ENCODE results near the gene SRSF8.
A peak's percentile ranks its signal among the peaks of the same experiment; 100 is the strongest.

Gene SRSF8

GRCh38 chr11:95076416-95076815 lies 9.7 kb downstream of the SRSF8 start:
- TF ChIP-seq RAD21 (IDR thresholded peaks at IDR 0.05; ENCODE audit: low read depth) (no peak), FOXM1 (IDR thresholded peaks at IDR 0.05; ENCODE audit: borderline replicate concordance, low read depth) (peak; percentile 82; the same call in 1 of the 2 replicates), TCF12 (IDR thresholded peaks at IDR 0.05; ENCODE audit: low read depth) (peak; percentile 38; the same call in 1 of the 2 replicates), NFIC (IDR thresholded peaks at IDR 0.05) (peak; percentile 62; the same call in 1 of the 2 replicates), CEBPB (IDR thresholded peaks at IDR 0.05) (peak; percentile 99)

- no peak for TF ChIP-seq EP300 (IDR thresholded peaks at IDR 0.05; ENCODE audit: borderline replicate concordance)
- TF ChIP-seq ZBTB7A (IDR thresholded peaks at IDR 0.05; ENCODE audit: low read depth) = no peak
- no peak for TF ChIP-seq TAF1 (IDR thresholded peaks at IDR 0.05; ENCODE audit: low read depth)
- TF ChIP-seq USF1 (IDR thresholded peaks at IDR 0.05) = no peak
- TF ChIP-seq TEAD4 (IDR thresholded peaks at IDR 0.05) = no peak
- no peak for TF ChIP-seq CREB1 (IDR thresholded peaks at IDR 0.05; ENCODE audit: low read depth)
- TF ChIP-seq REST (IDR thresholded peaks at IDR 0.05; ENCODE audit: low read depth) = no peak
- TF ChIP-seq FOXM1 (IDR thresholded peaks at IDR 0.05; ENCODE audit: borderline replicate concordance, low read depth) = no peak
- no peak for TF ChIP-seq EGR1 (IDR thresholded peaks at IDR 0.05)
- no peak for TF ChIP-seq NFIC (IDR thresholded peaks at IDR 0.05)
- TF ChIP-seq CEBPB (IDR thresholded peaks at IDR 0.05) = no peak
- TF ChIP-seq YY1 (IDR thresholded peaks at IDR 0.05; ENCODE audit: low read depth) = no peak
- no peak for TF ChIP-seq RAD21 (IDR thresholded peaks at IDR 0.05; ENCODE audit: low read depth)
- TF ChIP-seq MAX (IDR thresholded peaks at IDR 0.05) = no peak
Measured at GRCh38 chr11:95076981-95077380, 10.3 kb downstream of the SRSF8 start.

- TF ChIP-seq EGR1 (IDR thresholded peaks at IDR 0.05) = no peak
- TF ChIP-seq NFIC (IDR thresholded peaks at IDR 0.05) = no peak
- TF ChIP-seq USF1 (IDR thresholded peaks at IDR 0.05) = no peak
- no peak for TF ChIP-seq CREB1 (IDR thresholded peaks at IDR 0.05; ENCODE audit: low read depth)
- no peak for TF ChIP-seq ZBTB7A (IDR thresholded peaks at IDR 0.05; ENCODE audit: low read depth)
- TF ChIP-seq TCF12 (IDR thresholded peaks at IDR 0.05; ENCODE audit: low read depth) = no peak
- TF ChIP-seq REST (IDR thresholded peaks at IDR 0.05; ENCODE audit: low read depth) = no peak
- TF ChIP-seq TAF1 (IDR thresholded peaks at IDR 0.05; ENCODE audit: low read depth) = no peak
- TF ChIP-seq MAX (IDR thresholded peaks at IDR 0.05) = no peak
- TF ChIP-seq EP300 (IDR thresholded peaks at IDR 0.05; ENCODE audit: borderline replicate concordance) = no peak
- no peak for TF ChIP-seq TEAD4 (IDR thresholded peaks at IDR 0.05)
Measured at GRCh38 chr11:95078526-95078925, 11.8 kb downstream of the SRSF8 start.

GRCh38 chr11:95081010-95081409 lies 14.3 kb downstream of the SRSF8 start:
- TF ChIP-seq REST (IDR thresholded peaks at IDR 0.05; ENCODE audit: low read depth) (no peak), NFIC (IDR thresholded peaks at IDR 0.05) (no peak), FOXM1 (IDR thresholded peaks at IDR 0.05; ENCODE audit: borderline replicate concordance, low read depth) (no peak), EGR1 (IDR thresholded peaks at IDR 0.05) (no peak), TCF12 (IDR thresholded peaks at IDR 0.05; ENCODE audit: low read depth) (no peak), MAX (IDR thresholded peaks at IDR 0.05) (no peak), USF1 (IDR thresholded peaks at IDR 0.05) (no peak), ZBTB7A (IDR thresholded peaks at IDR 0.05; ENCODE audit: low read depth) (no peak), TAF1 (IDR thresholded peaks at IDR 0.05; ENCODE audit: low read depth) (no peak), CREB1 (IDR thresholded peaks at IDR 0.05; ENCODE audit: low read depth) (no peak), EP300 (IDR thresholded peaks at IDR 0.05; ENCODE audit: borderline replicate concordance) (no peak), YY1 (IDR thresholded peaks at IDR 0.05; ENCODE audit: low read depth) (no peak), TEAD4 (IDR thresholded peaks at IDR 0.05) (no peak)
